NOMO-1 treated with DMSO at 0.1 percent for 48 hours (cell line): ENCODE results near the gene SFI1.
"Not testable (repeated sequence)": the region's sequence is repeated elsewhere in the genome, so short reads cannot be mapped to it uniquely, and the experiment has no call there.

Experiments used
- DNase-seq: peaks from one replicate; lab custom pipeline; 2025; ENCODE audit not compliant: unreplicated experiment; lab: John Stamatoyannopoulos, UW

SFI1 gene

GRCh38 chr22:31585161-31585859 lies 89.0 kb downstream of the SFI1 start:
- no peak for DNase-seq

GRCh38 chr22:31586137-31586920 lies 90.0 kb downstream of the SFI1 start:
- no peak for DNase-seq

GRCh38 chr22:31588970-31589675 lies 92.8 kb downstream of the SFI1 start:
- DNase-seq = no peak

GRCh38 chr22:31590161-31590560 lies 93.8 kb downstream of the SFI1 start:
- DNase-seq = not testable (repeated sequence)

GRCh38 chr22:31595271-31595670 lies 98.9 kb downstream of the SFI1 start:
- DNase-seq = no peak

- DNase-seq = no peak
These were observed 106.1 kb downstream of the SFI1 start for GRCh38 chr22:31602259-31602952.

GRCh38 chr22:31603081-31603525 lies 106.8 kb downstream of the SFI1 start:
- DNase-seq = no peak

- no peak for DNase-seq
These were observed 107.2 kb downstream of the SFI1 start for GRCh38 chr22:31603574-31603973.

GRCh38 chr22:31604137-31604705 lies 107.9 kb downstream of the SFI1 start:
- DNase-seq = no peak

GRCh38 chr22:31604746-31605705 lies 108.7 kb downstream of the SFI1 start:
- DNase-seq = no peak

- DNase-seq = no peak
These were observed 109.7 kb downstream of the SFI1 start for GRCh38 chr22:31605851-31606585.

- no peak for DNase-seq
These were observed 111.4 kb downstream of the SFI1 start for GRCh38 chr22:31607696-31608095.

- no peak for DNase-seq
These were observed 113.4 kb downstream of the SFI1 start for GRCh38 chr22:31609716-31610115.

GRCh38 chr22:31610611-31611010 lies 114.3 kb downstream of the SFI1 start:
- DNase-seq = no peak

GRCh38 chr22:31611061-31611760 lies 114.9 kb downstream of the SFI1 start:
- DNase-seq = no peak

- DNase-seq = no peak
These were observed 116.6 kb downstream of the SFI1 start for GRCh38 chr22:31612891-31613285.

- DNase-seq = no peak
These were observed 117.1 kb downstream of the SFI1 start for GRCh38 chr22:31613286-31613903.

GRCh38 chr22:31613904-31614296 lies 117.6 kb downstream of the SFI1 start:
- no peak for DNase-seq
